H1 (cell line): Measurements from ENCODE around the gene SIGLEC7. TPM values are rescaled to one million over a fixed set of nuclear protein-coding genes. Genes with fewer than 3 reads are reported as not detected.

ENCODE experiments used
- SIN3A ChIP-seq, 2 experiments: IDR thresholded peaks in 1 of 2; conservative IDR thresholded peaks in 1 of 2; 2 replicates each; pipeline ENCODE4 v1.6.1; 2011 to 2012; ENCODE audit warnings: low read length in 2 of 2, improper control_type of control experiment in 1 of 2, low read depth in 1 of 2, mild to moderate bottlenecking in 1 of 2
- TBP ChIP-seq: IDR thresholded peaks from 2 replicates; pipeline ENCODE4 v1.6.1; 2011; ENCODE audit warnings: low read depth, low read length, improper control_type of control experiment
- polyA plus RNA-seq, 7 experiments: library from polyadenylated mRNA; depleted of rRNA in 3 of 7; stranded (reverse) in 5 of 7; unstranded in 2 of 7; fragments of >200 nt in 5 of 7; fragments of 200-250 nt in 2 of 7; gene quantifications; 1 replicate in 5 of 7; 2 replicates in 1 of 7; 4 replicates in 1 of 7; pipeline versions ENCODE4 v1.2.1 to v1.2.3, GENCODE V29; 2011 to 2013; ENCODE audit warnings: missing spikeins in 2 of 7, mixed read lengths in 2 of 7
- total RNA-seq: library from RNA; stranded (reverse); fragmentation: NEBNext Ultra II Directional; extraction: Animal tissue kit (Norgen Biotek cat#: 25700); gene quantifications from 2 replicates; pipeline ENCODE4 v1.2.1, GENCODE V29; 2021

The SIGLEC7 gene
- total and polyA plus RNA-seq, 2 of the 8 experiments (the other 6 are each of a cell fraction or from before 2014, with no cell fraction given), result not detected

DNA sequence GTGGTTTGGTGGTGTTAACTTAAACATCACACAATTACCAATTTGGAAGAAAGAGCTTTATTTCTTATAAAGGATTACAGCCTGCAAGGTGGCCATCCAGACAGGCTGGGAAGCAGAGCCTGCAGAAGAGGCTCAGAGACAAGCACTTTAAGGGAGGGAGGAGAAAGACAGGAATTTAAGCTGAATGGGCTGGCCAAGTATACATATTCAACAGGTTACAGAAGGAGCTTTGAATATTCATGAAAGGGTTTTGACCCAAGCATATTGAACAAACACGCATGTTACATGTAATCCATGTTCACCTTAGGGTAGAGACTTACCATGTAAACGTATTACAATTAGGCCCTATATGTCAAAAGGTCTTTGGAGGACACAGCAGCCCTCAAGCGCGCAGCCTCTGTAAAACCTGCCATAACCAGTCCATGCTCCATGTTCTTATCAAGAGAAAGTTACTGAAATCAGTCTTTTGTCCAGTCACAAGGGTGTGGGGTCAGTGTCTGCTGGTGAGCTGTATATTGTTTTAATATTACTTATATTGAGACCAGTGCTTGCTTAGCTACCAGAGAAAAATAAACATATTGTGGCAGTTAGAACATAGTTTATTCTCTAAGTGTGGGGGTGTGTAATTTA is 19.9 kb downstream of the SIGLEC7 start (continued):
- no peak for TF ChIP-seq TBP
- no peak for TF ChIP-seq SIN3A (conservative IDR thresholded peaks at IDR 0.05 in 1 of 2, IDR thresholded peaks at IDR 0.05 in 1 of 2; ENCODE audit: low read depth in 1 of 2, low read length in 2 of 2)
